GM12891 (cell line): ENCODE results near the gene SLC12A1.

Experiments
- PAX5 ChIP-seq: IDR thresholded peaks from 2 replicates; pipeline ENCODE4 v1.6.1; 2011; ENCODE audit warnings: low read length, moderate library complexity, mild to moderate bottlenecking; ENCODE audit not compliant: insufficient read depth, severe bottlenecking
- POLR2A ChIP-seq: IDR thresholded peaks from 2 replicates; pipeline ENCODE4 v1.6.1; 2011; ENCODE audit warnings: low read depth, low read length, control low read depth
- POLR2AphosphoS5 ChIP-seq: IDR thresholded peaks from 2 replicates; pipeline ENCODE4 v1.6.1; 2011; ENCODE audit warnings: low read depth, low read length, control low read depth
- POU2F2 ChIP-seq: IDR thresholded peaks from 2 replicates; pipeline ENCODE4 v1.6.1; 2011; ENCODE audit warnings: low read depth, mild to moderate bottlenecking, control low read depth, low read length, moderate library complexity
- SPI1 ChIP-seq: IDR thresholded peaks from 2 replicates; pipeline ENCODE4 v1.6.1; 2011; ENCODE audit warnings: low read depth, low read length, control low read depth
- TAF1 ChIP-seq: IDR thresholded peaks from 2 replicates; pipeline ENCODE4 v1.6.1; 2011; ENCODE audit warnings: low read depth, low read length, control low read depth

DNA sequence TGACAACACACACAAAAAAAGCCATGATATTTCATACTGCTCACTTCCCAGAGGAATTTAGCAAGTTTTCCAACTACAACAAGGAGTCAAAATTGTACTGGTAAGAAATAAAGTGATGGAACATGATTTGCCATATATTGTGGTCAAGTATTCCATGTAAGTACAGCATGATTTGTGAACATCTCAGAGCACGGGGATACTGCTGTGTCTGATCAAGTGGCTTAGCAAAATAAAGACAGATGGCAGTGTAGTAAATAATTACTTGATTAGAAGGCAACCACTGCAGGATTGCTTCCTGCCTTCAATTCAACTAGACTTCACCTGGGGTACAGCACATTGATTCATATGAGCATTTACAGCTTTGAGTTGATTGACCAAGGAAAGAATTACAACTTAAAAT, 73.5 kb downstream of the SLC12A1 start:
- TF ChIP-seq POLR2AphosphoS5 (no peak), POLR2A (no peak), SPI1 (no peak), PAX5 (no peak), TAF1 (no peak), POU2F2 (no peak)
